Endodermal cell (in vitro differentiated cells): ENCODE results near the gene CHAF1A. TPM values are rescaled to one million over a fixed set of nuclear protein-coding genes. Genes with fewer than 3 reads are reported as not detected.

ENCODE experiments used
- DNase-seq: peaks from one replicate; pipeline ENCODE4 v3.0.0-alpha.2; 2017
- H3K27ac ChIP-seq: 2 replicates; pipeline ENCODE4 v1.5.1; 2013; ENCODE audit warnings: mild to moderate bottlenecking, low read depth, low read length, moderate library complexity
- H3K27me3 ChIP-seq: 2 replicates; pipeline ENCODE4 v1.6.1; 2013; ENCODE audit warnings: mild to moderate bottlenecking, low read length, moderate library complexity; ENCODE audit not compliant: insufficient read depth, control insufficient read depth, poor library complexity, severe bottlenecking
- H3K36me3 ChIP-seq: 2 replicates; pipeline ENCODE4 v1.7.0; 2013; ENCODE audit warnings: mild to moderate bottlenecking, low read length, moderate library complexity; ENCODE audit not compliant: control insufficient read depth, insufficient read depth
- H3K4me1 ChIP-seq: one replicate; pipeline ENCODE4 v1.7.0; 2013; ENCODE audit warnings: low read length; ENCODE audit not compliant: control insufficient read depth, insufficient read depth
- H3K4me3 ChIP-seq: 2 replicates; pipeline ENCODE4 v1.5.1; 2013; ENCODE audit warnings: mild to moderate bottlenecking, low read length, moderate library complexity
- H3K9ac ChIP-seq: 2 replicates; pipeline ENCODE4 v1.6.1; 2013; ENCODE audit warnings: mild to moderate bottlenecking, low read length, moderate library complexity; ENCODE audit not compliant: poor library complexity, severe bottlenecking; ENCODE audit errors: extremely low read depth
- H3K9me3 ChIP-seq: 2 replicates; pipeline ENCODE4 v1.6.1; 2013; ENCODE audit warnings: mild to moderate bottlenecking, low read length, moderate library complexity; ENCODE audit not compliant: control insufficient read depth
- H3K27ac Mint-ChIP-seq: 2 replicates; pipeline ENCODE4 v1.8.0; 2020; ENCODE audit warnings: mixed read lengths
- H3K27me3 Mint-ChIP-seq: 2 replicates; pipeline ENCODE4 v1.8.0; 2021; ENCODE audit warnings: mild to moderate bottlenecking, mixed read lengths; ENCODE audit not compliant: insufficient read depth
- H3K36me3 Mint-ChIP-seq: 2 replicates; pipeline ENCODE4 v1.8.0; 2020; ENCODE audit warnings: low read depth, mixed read lengths
- H3K4me1 Mint-ChIP-seq: 2 replicates; pipeline ENCODE4 v1.8.0; 2020; ENCODE audit warnings: mixed read lengths
- H3K4me3 Mint-ChIP-seq: 2 replicates; pipeline ENCODE4 v1.8.0; 2020; ENCODE audit warnings: mild to moderate bottlenecking, moderate library complexity, mixed read lengths
- H3K9me3 Mint-ChIP-seq: 2 replicates; pipeline ENCODE4 v1.8.0; 2020; ENCODE audit warnings: mild to moderate bottlenecking, mixed read lengths
- WGBS, 2 experiments: methylation state at CpG; one replicate each; pipeline versions ENCODE4 v1.1.5 to v1.1.7; 2013; ENCODE audit warnings: missing lambda C conversion rate in 2 of 2, mixed read lengths in 1 of 2; ENCODE audit not compliant: insufficient coverage in 1 of 2, insufficient read length in 1 of 2; 5-methylcytosine and 5-hydroxymethylcytosine counted together
- total RNA-seq, 2 donors: library from RNA; stranded (reverse); fragmentation: NEBNext Ultra II Directional in 1 of 2; extraction: Animal tissue kit (Norgen Biotek cat#: 25700) in 1 of 2; gene quantifications; 2 replicates in 1 of 2; 3 replicates in 1 of 2; pipeline ENCODE4 v1.2.1, GENCODE V29; 2021
- TF ChIP-seq, protein P1 (sequence below): fragments of 200-600 bp; sonication (generic); conservative IDR thresholded peaks from 2 replicates; pipeline ENCODE4 v1.5.0; 2021; ENCODE audit warnings: antibody characterized with exemption, mild to moderate bottlenecking

Gene CHAF1A
- total RNA-seq, 2 donors from 2014 or later: 70.7 to 76.9 TPM

DNA sequence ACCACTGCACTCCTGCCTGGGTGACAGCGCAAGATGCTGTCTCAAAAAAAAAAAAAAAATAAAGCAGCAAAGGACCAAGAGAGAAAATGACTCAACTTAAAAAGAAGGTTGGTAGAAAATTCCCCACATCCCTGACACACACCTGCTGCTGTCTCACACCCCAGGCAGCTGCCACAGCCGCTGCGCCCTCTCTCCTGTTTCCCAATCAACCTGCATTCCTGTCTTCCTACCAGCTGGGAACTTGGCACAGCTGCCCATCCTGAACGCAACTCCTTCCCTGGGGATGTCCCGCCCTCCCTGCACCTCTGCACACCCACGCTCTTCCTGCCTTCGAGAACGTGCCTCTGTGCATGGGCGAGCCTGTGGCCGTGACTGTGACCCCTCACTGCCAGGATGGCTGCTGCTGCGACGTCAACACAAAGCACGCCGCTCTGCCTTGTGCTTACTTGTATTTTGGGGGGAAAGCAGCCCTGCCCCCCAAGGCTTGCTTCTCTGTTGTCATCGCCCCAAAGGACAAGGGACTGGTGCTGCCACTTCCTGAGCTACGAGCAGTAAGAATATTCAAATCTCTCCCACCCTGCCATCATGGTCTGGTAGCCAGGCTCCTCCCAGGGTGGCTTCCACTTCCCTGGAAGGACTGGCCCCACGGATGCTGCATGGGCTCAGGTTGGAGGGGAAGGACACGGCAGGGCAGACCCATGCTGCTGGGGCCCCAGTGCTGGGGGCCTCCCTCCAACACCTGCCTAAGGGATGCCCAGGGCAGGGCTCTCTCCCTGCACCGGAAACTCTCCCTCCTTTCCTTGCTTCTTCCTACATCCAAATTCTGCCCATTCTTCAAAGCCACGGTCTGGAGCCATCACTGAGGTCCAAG, 22.8 kb upstream of the CHAF1A start:
- Mint-ChIP-seq H3K27me3 (no peaks in the 10 kb centered on the region), H3K4me3 (no peak overlapping the region), H3K27ac (peak overlapping the region; percentile 50), H3K36me3 (peaks cover 8% of the 10 kb centered on the region), H3K4me1 (peaks cover 29% of the 10 kb centered on the region), H3K9me3 (no peaks in the 10 kb centered on the region)
- DNase-seq: no peak
- Histone ChIP-seq H3K9me3 (no peaks in the 10 kb centered on the region), H3K9ac (no peak overlapping the region), H3K4me3 (no peak overlapping the region), H3K27me3 (no peaks in the 10 kb centered on the region), H3K36me3 (peaks cover 12% of the 10 kb centered on the region), H3K27ac (no peak overlapping the region), H3K4me1 (peaks cover 3% of the 10 kb centered on the region)
- WGBS, 2 experiments: 83 to 94% methylated on average over 15 to 20 of the region's 20 CpGs
- TF ChIP-seq, protein P1, sequence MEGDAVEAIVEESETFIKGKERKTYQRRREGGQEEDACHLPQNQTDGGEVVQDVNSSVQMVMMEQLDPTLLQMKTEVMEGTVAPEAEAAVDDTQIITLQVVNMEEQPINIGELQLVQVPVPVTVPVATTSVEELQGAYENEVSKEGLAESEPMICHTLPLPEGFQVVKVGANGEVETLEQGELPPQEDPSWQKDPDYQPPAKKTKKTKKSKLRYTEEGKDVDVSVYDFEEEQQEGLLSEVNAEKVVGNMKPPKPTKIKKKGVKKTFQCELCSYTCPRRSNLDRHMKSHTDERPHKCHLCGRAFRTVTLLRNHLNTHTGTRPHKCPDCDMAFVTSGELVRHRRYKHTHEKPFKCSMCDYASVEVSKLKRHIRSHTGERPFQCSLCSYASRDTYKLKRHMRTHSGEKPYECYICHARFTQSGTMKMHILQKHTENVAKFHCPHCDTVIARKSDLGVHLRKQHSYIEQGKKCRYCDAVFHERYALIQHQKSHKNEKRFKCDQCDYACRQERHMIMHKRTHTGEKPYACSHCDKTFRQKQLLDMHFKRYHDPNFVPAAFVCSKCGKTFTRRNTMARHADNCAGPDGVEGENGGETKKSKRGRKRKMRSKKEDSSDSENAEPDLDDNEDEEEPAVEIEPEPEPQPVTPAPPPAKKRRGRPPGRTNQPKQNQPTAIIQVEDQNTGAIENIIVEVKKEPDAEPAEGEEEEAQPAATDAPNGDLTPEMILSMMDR: no peak

DNA sequence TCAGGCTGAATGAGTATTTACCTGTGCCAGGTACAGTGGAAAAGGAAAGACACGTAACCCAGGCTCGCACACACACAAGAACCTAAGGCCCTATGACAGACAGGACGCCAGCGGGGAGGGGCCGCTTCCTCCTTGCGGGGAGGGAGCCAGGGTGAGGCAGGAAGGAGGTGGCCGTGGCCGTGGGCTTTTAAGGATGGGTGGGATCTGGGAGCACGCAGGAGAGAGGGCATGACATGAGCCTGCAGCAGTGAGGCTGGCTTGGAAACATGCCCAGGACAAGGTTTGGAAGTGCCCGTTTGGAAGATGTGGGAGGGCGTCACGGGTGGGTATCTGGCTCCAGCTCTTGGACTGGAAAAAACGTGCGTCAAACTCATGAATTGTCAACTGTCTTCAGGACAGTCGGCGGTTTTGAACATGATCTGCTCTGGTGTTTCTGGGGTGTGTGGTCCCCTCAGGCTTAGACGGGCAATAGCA, 22.1 kb upstream of the CHAF1A start:
- no peaks in the 10 kb centered on the region for H3K27me3 Mint-ChIP-seq
- Histone ChIP-seq H3K27ac (no peak overlapping the region), H3K9me3 (no peaks in the 10 kb centered on the region), H3K4me1 (peaks cover 3% of the 10 kb centered on the region), H3K36me3 (peaks cover 13% of the 10 kb centered on the region), H3K9ac (no peak overlapping the region), H3K27me3 (no peaks in the 10 kb centered on the region), H3K4me3 (no peak overlapping the region)
- 89 to 90% methylated on average over 15 to 17 of the region's 17 CpGs for WGBS, 2 experiments
- H3K4me3 Mint-ChIP-seq: no peak overlapping the region
- peaks cover 29% of the 10 kb centered on the region for H3K4me1 Mint-ChIP-seq
- H3K9me3 Mint-ChIP-seq: no peaks in the 10 kb centered on the region
- H3K36me3 Mint-ChIP-seq: peaks cover 11% of the 10 kb centered on the region
- H3K27ac Mint-ChIP-seq: peak overlapping the region; percentile 37
- TF ChIP-seq, protein P1: no peak
- no peak for DNase-seq

DNA sequence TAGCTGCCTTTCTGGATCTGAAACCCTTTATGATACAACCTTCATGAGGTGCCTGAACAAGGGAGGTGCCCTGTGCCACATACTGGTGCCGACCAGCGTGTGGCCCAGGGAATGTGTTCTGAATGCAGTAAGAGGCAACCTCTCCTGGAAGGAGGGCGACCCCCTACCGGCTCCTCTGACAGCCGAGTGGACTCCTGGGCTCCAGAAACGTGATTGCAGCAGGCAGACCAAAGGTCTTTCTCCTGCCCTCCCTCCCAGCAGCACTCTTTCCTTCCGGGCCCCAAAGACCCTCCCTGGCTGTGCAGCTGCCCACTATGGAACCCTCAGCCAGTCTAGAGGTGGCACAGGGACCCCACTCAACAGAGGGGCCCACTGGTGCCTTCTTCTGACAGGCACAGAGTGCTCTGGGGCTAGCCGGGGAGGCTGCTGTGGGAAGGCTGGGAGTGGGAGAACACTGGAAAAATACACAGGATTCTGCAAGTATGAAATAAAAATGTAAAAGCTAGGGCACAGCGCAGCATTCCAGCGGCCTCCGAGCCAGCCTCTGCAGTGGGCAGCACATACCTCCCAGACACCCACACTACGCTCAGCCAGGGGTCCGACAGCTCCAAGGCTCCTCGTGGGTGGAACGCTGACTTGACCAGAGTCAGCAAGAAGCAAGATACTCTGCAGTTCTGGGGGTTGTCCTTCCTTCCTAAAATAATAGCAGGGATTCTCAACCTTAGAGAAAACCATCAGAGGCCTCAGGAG, 17.0 kb upstream of the CHAF1A start:
- WGBS, 2 experiments: 92 to 96% methylated on average over 10 to 15 of the region's 15 CpGs
- H3K4me3 ChIP-seq: no peak overlapping the region
- Mint-ChIP-seq H3K36me3 (peaks cover 25% of the 10 kb centered on the region), H3K27me3 (no peaks in the 10 kb centered on the region), H3K9me3 (no peaks in the 10 kb centered on the region), H3K27ac (no peak overlapping the region), H3K4me1 (peaks cover 22% of the 10 kb centered on the region), H3K4me3 (no peak overlapping the region)
- peaks cover 8% of the 10 kb centered on the region for H3K4me1 ChIP-seq
- H3K36me3 ChIP-seq: peaks cover 16% of the 10 kb centered on the region
- no peaks in the 10 kb centered on the region for H3K9me3 ChIP-seq
- H3K27ac ChIP-seq: peak overlapping the region; percentile 53
- TF ChIP-seq, protein P1: no peak
- no peak overlapping the region for H3K9ac ChIP-seq
- DNase-seq: no peak
- H3K27me3 ChIP-seq: no peaks in the 10 kb centered on the region
